Measurements from ENCODE around the gene NCAM1. TPM values are rescaled to one million over a fixed set of nuclear protein-coding genes. Genes with fewer than 3 reads are reported as not detected.

Gene NCAM1
- total RNA-seq, 4 donors from 2014 or later = 56.3 to 193 (median 70.2) TPM

- ATAC-seq = no peak
- Histone ChIP-seq H3K4me1 (no peaks in the 10 kb centered on the region), H3K27ac (no peak overlapping the region), H3K9me3 (no peaks in the 10 kb centered on the region), H3K27me3 (no peaks in the 10 kb centered on the region), H3K4me3 (no peak overlapping the region), H3K36me3 (no peaks in the 10 kb centered on the region)
- WGBS, 2 donors (ENCODE audit: low coverage in 1 of 2) = 100% methylated on average over 1 to 2 of the region's 2 CpGs
- TF ChIP-seq POLR2A (IDR thresholded peaks at IDR 0.05) (no peak), POLR2AphosphoS5 (IDR thresholded peaks at IDR 0.05) (no peak), EP300 (IDR thresholded peaks at IDR 0.05) (no peak)
- TF ChIP-seq, protein P1, sequence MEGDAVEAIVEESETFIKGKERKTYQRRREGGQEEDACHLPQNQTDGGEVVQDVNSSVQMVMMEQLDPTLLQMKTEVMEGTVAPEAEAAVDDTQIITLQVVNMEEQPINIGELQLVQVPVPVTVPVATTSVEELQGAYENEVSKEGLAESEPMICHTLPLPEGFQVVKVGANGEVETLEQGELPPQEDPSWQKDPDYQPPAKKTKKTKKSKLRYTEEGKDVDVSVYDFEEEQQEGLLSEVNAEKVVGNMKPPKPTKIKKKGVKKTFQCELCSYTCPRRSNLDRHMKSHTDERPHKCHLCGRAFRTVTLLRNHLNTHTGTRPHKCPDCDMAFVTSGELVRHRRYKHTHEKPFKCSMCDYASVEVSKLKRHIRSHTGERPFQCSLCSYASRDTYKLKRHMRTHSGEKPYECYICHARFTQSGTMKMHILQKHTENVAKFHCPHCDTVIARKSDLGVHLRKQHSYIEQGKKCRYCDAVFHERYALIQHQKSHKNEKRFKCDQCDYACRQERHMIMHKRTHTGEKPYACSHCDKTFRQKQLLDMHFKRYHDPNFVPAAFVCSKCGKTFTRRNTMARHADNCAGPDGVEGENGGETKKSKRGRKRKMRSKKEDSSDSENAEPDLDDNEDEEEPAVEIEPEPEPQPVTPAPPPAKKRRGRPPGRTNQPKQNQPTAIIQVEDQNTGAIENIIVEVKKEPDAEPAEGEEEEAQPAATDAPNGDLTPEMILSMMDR (IDR thresholded peaks at IDR 0.05) = no peak
Observed at GRCh38 chr11:113281052-113281725, 320.0 kb downstream of the NCAM1 start.

DNA sequence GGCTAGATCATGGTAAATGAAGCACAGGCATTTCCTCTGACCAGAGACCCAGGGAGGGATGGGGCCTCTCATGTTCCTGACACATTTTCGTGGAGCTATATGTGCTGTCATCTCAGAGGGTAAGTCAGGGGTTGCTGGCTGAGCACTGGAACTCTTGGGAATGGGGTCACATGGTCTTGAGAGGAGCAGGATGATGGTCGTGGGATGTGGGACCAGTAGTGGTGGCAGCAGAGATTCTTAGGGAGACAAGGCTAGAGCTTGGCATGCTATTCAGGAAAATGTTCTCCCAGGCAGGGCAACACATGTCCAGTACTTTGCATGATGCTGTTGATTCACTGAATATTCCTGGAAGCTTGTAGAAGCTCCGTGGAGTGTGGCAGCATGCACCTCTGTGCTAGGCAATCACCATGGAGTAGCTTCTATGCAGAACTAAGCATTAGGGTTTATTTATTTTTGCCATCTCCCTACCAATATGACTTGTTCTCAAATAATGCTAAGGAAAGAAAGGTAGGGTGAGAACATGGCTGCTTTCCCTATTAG lies 321.7 kb downstream of the NCAM1 start:
- Histone ChIP-seq H3K27me3 (no peaks in the 10 kb centered on the region), H3K9me3 (no peaks in the 10 kb centered on the region), H3K36me3 (no peaks in the 10 kb centered on the region), H3K4me1 (no peaks in the 10 kb centered on the region), H3K4me3 (no peak overlapping the region), H3K27ac (no peak overlapping the region)
- 53 to 68% methylated on average over 2 to 3 of the region's 3 CpGs for WGBS, 2 donors (ENCODE audit: low coverage in 1 of 2)
- TF ChIP-seq EP300 (IDR thresholded peaks at IDR 0.05) = no peak
- TF ChIP-seq, protein P1 (IDR thresholded peaks at IDR 0.05) = no peak
- TF ChIP-seq POLR2AphosphoS5 (IDR thresholded peaks at IDR 0.05) = no peak
- TF ChIP-seq POLR2A (IDR thresholded peaks at IDR 0.05) = no peak
- no peak for ATAC-seq

DNA sequence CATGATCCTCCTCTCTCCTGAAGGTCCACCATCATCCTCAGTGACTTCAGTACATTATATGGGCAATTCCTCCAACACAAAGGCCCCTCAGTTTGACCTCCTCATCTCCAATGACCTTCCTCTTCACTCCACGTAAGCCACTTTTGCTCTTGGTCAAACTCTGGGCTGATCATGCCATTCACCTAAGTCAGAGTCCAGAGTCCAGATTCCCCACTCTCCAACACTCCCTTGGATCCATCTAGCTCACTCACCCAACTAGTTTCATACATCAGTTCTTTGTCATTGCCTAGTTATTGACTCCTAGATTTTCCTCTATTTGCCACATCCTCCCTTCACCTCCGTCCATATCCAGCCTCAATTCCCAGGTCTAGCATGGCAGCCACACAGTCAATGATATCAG lies 322.7 kb downstream of the NCAM1 start:
- no peak overlapping the region for H3K27ac ChIP-seq
- ATAC-seq = no peak
- no peak for TF ChIP-seq POLR2A (IDR thresholded peaks at IDR 0.05)
- TF ChIP-seq, protein P1 (IDR thresholded peaks at IDR 0.05) = no peak
- no peaks in the 10 kb centered on the region for H3K9me3 ChIP-seq
- H3K4me3 ChIP-seq = no peak overlapping the region
- H3K27me3 ChIP-seq = no peaks in the 10 kb centered on the region
- no peaks in the 10 kb centered on the region for H3K36me3 ChIP-seq
- WGBS, 2 donors (ENCODE audit: low coverage in 1 of 2) = 93 to 100% methylated on average over 2 of the region's 2 CpGs
- H3K4me1 ChIP-seq = no peaks in the 10 kb centered on the region

GRCh38 chr11:113286009-113286408 lies 324.8 kb downstream of the NCAM1 start:
- no peak for ATAC-seq
- 92% methylated on average over 2 of the region's 3 CpGs; no CpG with 5 or more reads in 1 of the 2 donors for WGBS, 2 donors (ENCODE audit: low coverage in 1 of 2)
- TF ChIP-seq, protein P1 (IDR thresholded peaks at IDR 0.05) = no peak
- TF ChIP-seq POLR2A (IDR thresholded peaks at IDR 0.05) (no peak), POLR2AphosphoS5 (IDR thresholded peaks at IDR 0.05) (no peak), EP300 (IDR thresholded peaks at IDR 0.05) (no peak)

More at GRCh38 chr11:113286009-113286408, 324.8 kb downstream of the NCAM1 start:
- H3K4me1 ChIP-seq = peaks cover 0 to 4% (median 0%) of the 10 kb centered on the region in 3 donors
- no peaks in the 10 kb centered on the region for H3K36me3 ChIP-seq
- no peak overlapping the region for H3K27ac ChIP-seq
- H3K9me3 ChIP-seq = no peaks in the 10 kb centered on the region
- no peaks in the 10 kb centered on the region for H3K27me3 ChIP-seq
- no peak overlapping the region for H3K4me3 ChIP-seq
